Transverse colon (tissue), 4 donors: ENCODE data around the gene TWIST2.

ENCODE experiments used
- CTCF ChIP-seq, 5 experiments: fragments of 200-600 bp in 3 of 5; fragments of 450-650 bp in 2 of 5; sonication (generic) in 3 of 5; IDR thresholded peaks; 1 replicate in 2 of 5; 2 replicates in 3 of 5; pipeline ENCODE4 v1.5.1; 2016 to 2017; ENCODE audit warnings: antibody characterized with exemption in 5 of 5, inconsistent platforms in 3 of 5, mild to moderate bottlenecking in 2 of 5, moderate library complexity in 1 of 5
- EP300 ChIP-seq: sonication (generic); formaldehyde crosslinking; IDR thresholded peaks from one replicate; pipeline ENCODE4 v1.6.1; 2017; ENCODE audit warnings: antibody characterized with exemption, low read depth
- POLR2A ChIP-seq: fragments of 450-650 bp; IDR thresholded peaks from one replicate; pipeline ENCODE4 v1.6.1; 2016; ENCODE audit warnings: antibody characterized with exemption, mild to moderate bottlenecking, moderate library complexity
- POLR2AphosphoS5 ChIP-seq, 3 donors: sonication (generic); formaldehyde crosslinking; IDR thresholded peaks; one replicate each; pipeline ENCODE4 v1.6.1; 2016; ENCODE audit warnings: antibody characterized with exemption in 3 of 3

- TF ChIP-seq POLR2A: no peak
- no peak for TF ChIP-seq CTCF (IDR thresholded peaks at IDR 0.05)
- no peak for TF ChIP-seq POLR2AphosphoS5 (IDR thresholded peaks at IDR 0.05)
- no peak for TF ChIP-seq EP300
Observed at GRCh38 chr2:238853721-238854120, 5.8 kb downstream of the TWIST2 start.
